A673 (cell line): ENCODE results near the gene AEBP2. TPM values are rescaled to one million over a fixed set of nuclear protein-coding genes. Genes with fewer than 3 reads are reported as not detected.
A peak's percentile ranks its signal among the peaks of the same experiment; 100 is the strongest.
"Not testable (repeated sequence)": the region's sequence is repeated elsewhere in the genome, so short reads cannot be mapped to it uniquely, and the experiment has no call there.

Experiments used
- BruUV-seq: library from RNA; stranded (reverse); fragments of 400-500 nt; replicated peaks from 2 replicates; lab custom pipeline; 2021; lab: Mats Ljungman, UMichigan
- CTCF ChIA-PET: fragments of 300-600 bp; sonication (Branson Sonifier 250); formaldehyde crosslinking; loops from one replicate; lab custom pipeline; 2022; ENCODE audit warnings: antibody characterized with exemption; lab: Charles Lee
- POLR2A ChIA-PET: fragments of 300-600 bp; sonication (Branson Sonifier 250); formaldehyde crosslinking; loops from one replicate; lab custom pipeline; 2022; ENCODE audit warnings: antibody characterized with exemption; ENCODE audit not compliant: low non-redundant PET; lab: Charles Lee
- DNase-seq: peaks from one replicate; pipeline ENCODE4 v3.0.0-alpha.2; 2015; ENCODE audit warnings: low spot score
- H3K27ac ChIP-seq: fragments of 200-600 bp; sonication (generic); 2 replicates; pipeline ENCODE4 v1.5.1; 2016; ENCODE audit warnings: mixed run types, low read depth, mild to moderate bottlenecking, mixed read lengths, antibody characterized with exemption, low read length; ENCODE audit not compliant: poor library complexity, severe bottlenecking
- H3K27me3 ChIP-seq: fragments of 200-600 bp; sonication (generic); replicated peaks from 2 replicates; pipeline ENCODE4 v1.6.1; 2017; ENCODE audit warnings: mixed run types, low read depth, mild to moderate bottlenecking, mixed read lengths, antibody characterized with exemption, low read length; ENCODE audit not compliant: insufficient read depth, poor library complexity
- H3K36me3 ChIP-seq: fragments of 200-600 bp; sonication (generic); 2 replicates; pipeline ENCODE4 v1.6.1; 2016; ENCODE audit warnings: mixed run types, mild to moderate bottlenecking, mixed read lengths, antibody characterized with exemption, low read length; ENCODE audit not compliant: insufficient read depth, poor library complexity, severe bottlenecking
- H3K4me1 ChIP-seq: fragments of 200-600 bp; sonication (generic); 2 replicates; pipeline ENCODE4 v1.6.1; 2017; ENCODE audit warnings: mixed run types, mild to moderate bottlenecking, mixed read lengths, antibody characterized with exemption, low read length; ENCODE audit not compliant: insufficient read depth, poor library complexity, severe bottlenecking
- H3K4me3 ChIP-seq: fragments of 200-600 bp; sonication (generic); 2 replicates; pipeline ENCODE4 v1.5.1; 2016; ENCODE audit warnings: low read depth, mixed run types, mild to moderate bottlenecking, mixed read lengths, low read length; ENCODE audit not compliant: poor library complexity, severe bottlenecking
- H3K9me3 ChIP-seq: fragments of 200-600 bp; sonication (generic); 2 replicates; pipeline ENCODE4 v1.6.1; 2016; ENCODE audit warnings: mixed run types, low read depth, mild to moderate bottlenecking, mixed read lengths, antibody characterized with exemption, low read length; ENCODE audit not compliant: poor library complexity, severe bottlenecking
- EZH2 ChIP-seq: fragments of 200-600 bp; sonication (generic); IDR thresholded peaks from 2 replicates; pipeline ENCODE4 v1.6.1; 2017; ENCODE audit warnings: borderline replicate concordance, low read depth, mild to moderate bottlenecking, mixed read lengths, antibody characterized with exemption, low read length; ENCODE audit not compliant: poor library complexity, severe bottlenecking
- intact Hi-C: fragments of 100-400 bp; cut with micrococcal nuclease; formaldehyde crosslinking; loops from one replicate; pipeline ENCODE4 v1.10.0; 2022; ENCODE audit not compliant: unreplicated experiment
- total RNA-seq: library from RNA; stranded (reverse); gene quantifications from 2 replicates; pipeline ENCODE4 v1.2.3, GENCODE V29; 2021
- TF ChIP-seq, protein P1 (sequence below): fragments of 300-800, 200-600 bp; sonication (generic); conservative IDR thresholded peaks from 2 replicates; pipeline ENCODE4 v1.5.1; 2017; ENCODE audit warnings: low read depth, mild to moderate bottlenecking, antibody characterized with exemption, low read length, moderate library complexity, mixed read lengths

The AEBP2 gene
- total RNA-seq, 1 experiment from 2014 or later, result 47.6 TPM

DNA sequence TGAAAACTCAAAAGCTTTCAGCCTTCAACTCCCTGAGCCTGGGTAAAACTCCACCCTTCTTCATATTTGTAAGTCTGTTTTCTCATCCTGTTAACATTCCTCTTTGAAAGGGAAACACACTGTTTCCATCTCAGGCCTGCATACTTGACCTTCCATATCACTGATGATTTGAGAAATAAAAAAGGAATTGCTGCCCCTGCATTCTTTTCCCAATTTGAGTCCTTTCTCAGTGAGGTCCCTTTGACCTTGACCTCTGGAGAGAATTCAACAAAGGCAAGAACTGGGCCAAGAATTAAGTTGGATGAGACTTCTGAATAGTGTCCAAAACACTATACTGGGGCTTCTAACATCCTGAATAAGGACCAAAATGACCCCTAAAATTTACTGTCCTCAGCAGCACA, 108.0 kb downstream of the AEBP2 start:
- H3K36me3 ChIP-seq, result no peaks in the 10 kb centered on the region
- no peak overlapping the region for H3K4me3 ChIP-seq
- POLR2A ChIA-PET, result interaction anchor here (0.6 kb wide), 1 partner anchor 830 kb away, joined by 3 read pairs; no protein-coding TSS in a partner anchor
- H3K4me1 ChIP-seq, result peaks cover 10% of the 10 kb centered on the region
- TF ChIP-seq, protein P1, sequence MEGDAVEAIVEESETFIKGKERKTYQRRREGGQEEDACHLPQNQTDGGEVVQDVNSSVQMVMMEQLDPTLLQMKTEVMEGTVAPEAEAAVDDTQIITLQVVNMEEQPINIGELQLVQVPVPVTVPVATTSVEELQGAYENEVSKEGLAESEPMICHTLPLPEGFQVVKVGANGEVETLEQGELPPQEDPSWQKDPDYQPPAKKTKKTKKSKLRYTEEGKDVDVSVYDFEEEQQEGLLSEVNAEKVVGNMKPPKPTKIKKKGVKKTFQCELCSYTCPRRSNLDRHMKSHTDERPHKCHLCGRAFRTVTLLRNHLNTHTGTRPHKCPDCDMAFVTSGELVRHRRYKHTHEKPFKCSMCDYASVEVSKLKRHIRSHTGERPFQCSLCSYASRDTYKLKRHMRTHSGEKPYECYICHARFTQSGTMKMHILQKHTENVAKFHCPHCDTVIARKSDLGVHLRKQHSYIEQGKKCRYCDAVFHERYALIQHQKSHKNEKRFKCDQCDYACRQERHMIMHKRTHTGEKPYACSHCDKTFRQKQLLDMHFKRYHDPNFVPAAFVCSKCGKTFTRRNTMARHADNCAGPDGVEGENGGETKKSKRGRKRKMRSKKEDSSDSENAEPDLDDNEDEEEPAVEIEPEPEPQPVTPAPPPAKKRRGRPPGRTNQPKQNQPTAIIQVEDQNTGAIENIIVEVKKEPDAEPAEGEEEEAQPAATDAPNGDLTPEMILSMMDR, result no peak
- no peak for TF ChIP-seq EZH2
- CTCF ChIA-PET, result no interaction called here
- no TSS peak for BruUV-seq
- no peak for DNase-seq
- intact Hi-C loops, result no loop called here
- H3K9me3 ChIP-seq, result no peaks in the 10 kb centered on the region
- H3K27me3 ChIP-seq, result no peaks in the 10 kb centered on the region
- peak overlapping the region; percentile 44 for H3K27ac ChIP-seq

DNA sequence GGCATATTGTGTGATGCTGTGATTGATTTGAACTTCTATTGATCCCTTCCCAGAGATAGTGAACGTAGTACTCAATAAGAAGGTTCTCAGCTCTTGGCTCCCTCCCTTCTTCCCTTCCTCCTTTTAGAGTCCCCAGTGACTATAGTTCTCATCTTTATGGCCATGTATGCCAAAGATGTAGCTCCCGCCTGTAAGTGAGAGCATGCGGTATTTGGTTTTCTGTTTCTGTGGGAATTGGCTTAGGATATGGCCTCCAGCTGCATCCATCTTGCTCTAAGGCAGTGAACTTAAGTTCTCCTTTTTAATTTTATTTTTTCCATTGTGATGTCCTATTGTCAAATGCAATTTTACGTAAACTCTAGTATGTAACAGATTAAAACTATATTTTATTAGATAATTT, 109.5 kb downstream of the AEBP2 start:
- no peaks in the 10 kb centered on the region for H3K27me3 ChIP-seq
- peaks cover 25% of the 10 kb centered on the region for H3K4me1 ChIP-seq
- TF ChIP-seq, protein P1, result no peak
- no peak for TF ChIP-seq EZH2
- ChIA-PET CTCF (no interaction called here), POLR2A (no interaction called here)
- H3K36me3 ChIP-seq, result no peaks in the 10 kb centered on the region
- intact Hi-C loops, result no loop called here
- no TSS peak for BruUV-seq
- DNase-seq, result no peak
- no peak overlapping the region for H3K27ac ChIP-seq
- no peaks in the 10 kb centered on the region for H3K9me3 ChIP-seq
- H3K4me3 ChIP-seq, result no peak overlapping the region

DNA sequence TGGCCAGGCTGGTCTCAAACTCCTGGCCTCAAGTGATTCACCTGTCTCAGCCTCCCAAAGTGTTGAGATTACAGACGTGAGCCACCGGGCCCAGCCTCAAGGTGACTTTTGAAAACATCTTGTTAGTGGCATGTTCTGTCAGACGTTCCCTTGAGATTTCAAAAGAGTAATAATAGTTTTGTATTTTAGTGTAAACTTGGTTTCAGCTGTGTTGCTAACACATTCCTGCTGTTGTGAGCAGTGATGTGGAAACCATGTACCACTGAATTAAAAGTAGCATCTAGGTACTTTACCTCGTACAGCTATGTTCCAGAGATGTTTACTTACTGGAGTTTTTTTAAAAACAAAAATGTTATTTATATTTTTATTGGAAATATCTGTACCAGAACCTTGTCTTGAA, 111.3 kb downstream of the AEBP2 start:
- no TSS peak for BruUV-seq
- intact Hi-C loops, result no loop called here
- no peaks in the 10 kb centered on the region for H3K9me3 ChIP-seq
- TF ChIP-seq, protein P1, result no peak
- TF ChIP-seq EZH2, result no peak
- ChIA-PET POLR2A (interaction anchor here (0.7 kb wide), 1 partner anchor 366 kb away, joined by 7 read pairs; no protein-coding TSS in a partner anchor), CTCF (no interaction called here)
- DNase-seq, result no peak
- H3K36me3 ChIP-seq, result no peaks in the 10 kb centered on the region
- H3K27ac ChIP-seq, result no peak overlapping the region
- H3K4me3 ChIP-seq, result no peak overlapping the region
- peaks cover 27% of the 10 kb centered on the region for H3K4me1 ChIP-seq
- no peaks in the 10 kb centered on the region for H3K27me3 ChIP-seq

DNA sequence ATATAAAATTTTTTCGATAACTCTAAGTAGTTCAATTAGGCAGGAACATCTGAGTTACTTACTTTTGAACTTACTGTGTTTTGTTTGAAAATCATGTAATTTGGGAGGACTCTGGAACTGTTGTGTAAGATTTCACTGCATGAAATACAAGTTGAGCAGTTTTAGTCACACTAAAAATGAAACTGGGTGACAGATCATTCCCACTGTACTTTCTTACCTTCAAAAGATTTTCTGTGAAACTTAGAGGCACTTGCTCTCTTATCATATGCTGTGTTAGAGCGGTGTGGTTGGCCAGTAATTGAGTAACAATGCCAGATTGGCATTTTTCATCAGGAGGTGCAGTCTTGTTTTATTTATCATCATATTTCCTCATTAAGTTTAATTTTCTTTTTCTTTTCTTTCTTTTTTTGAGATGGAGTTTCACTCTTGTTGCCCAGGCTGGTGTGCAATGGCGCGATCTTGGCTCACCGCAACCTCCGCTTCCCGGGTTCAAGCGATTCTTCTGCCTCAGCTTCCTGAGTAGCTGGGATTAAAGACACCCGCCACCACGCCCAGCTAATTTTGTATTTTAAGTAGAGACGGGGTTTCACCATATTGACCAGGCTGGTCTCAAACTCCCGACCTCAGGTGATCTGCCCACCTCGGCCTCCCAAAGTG, 113.3 kb downstream of the AEBP2 start:
- POLR2A ChIA-PET, intact Hi-C loops, H3K4me3 ChIP-seq, H3K9me3 ChIP-seq, CTCF ChIA-PET, H3K27ac ChIP-seq, H3K36me3 ChIP-seq, BruUV-seq, DNase-seq, H3K27me3 ChIP-seq: not testable (repeated sequence)
- peaks cover 17% of the 10 kb centered on the region for H3K4me1 ChIP-seq
